Left ventricle myocardium superior (tissue), 1 donor: Measurements from ENCODE around the gene ADGB. TPM values are rescaled to one million over a fixed set of nuclear protein-coding genes. Genes with fewer than 3 reads are reported as not detected.
"Not testable (repeated sequence)": the region's sequence is repeated elsewhere in the genome, so short reads cannot be mapped to it uniquely, and the experiment has no call there.

Source experiments
- ATAC-seq: fragments of 200-7000 bp; cut with Tn5 transposase; one replicate; pipeline ENCODE4 v1.9.1; 2020; ENCODE audit warnings: mild to moderate bottlenecking, moderate library complexity
- DNase-seq: peaks from one replicate; pipeline ENCODE4 v3.0.0-alpha.2; 2020
- intact Hi-C: fragments of 100-400 bp; cut with micrococcal nuclease; formaldehyde crosslinking; loops from one replicate; pipeline ENCODE4 v1.11.0; 2022
- total RNA-seq: library from RNA; stranded (reverse); fragmentation: NEBNext Ultra II Directional; extraction: Animal tissue kit (Norgen Biotek cat#: 25700); gene quantifications from one replicate; pipeline ENCODE4 v1.2.1, GENCODE V29; 2021
- donor health status: DM: no; HTN: yes; CAD: no; lungs with severe emphysema.

ADGB gene
- total RNA-seq, 1 donor from 2014 or later, result not detected

GRCh38 chr6:146805546-146806325, 207.0 kb downstream of the ADGB start:
- ATAC-seq (no peak), DNase-seq (no peak)
- intact Hi-C loops, result no loop called here

DNA sequence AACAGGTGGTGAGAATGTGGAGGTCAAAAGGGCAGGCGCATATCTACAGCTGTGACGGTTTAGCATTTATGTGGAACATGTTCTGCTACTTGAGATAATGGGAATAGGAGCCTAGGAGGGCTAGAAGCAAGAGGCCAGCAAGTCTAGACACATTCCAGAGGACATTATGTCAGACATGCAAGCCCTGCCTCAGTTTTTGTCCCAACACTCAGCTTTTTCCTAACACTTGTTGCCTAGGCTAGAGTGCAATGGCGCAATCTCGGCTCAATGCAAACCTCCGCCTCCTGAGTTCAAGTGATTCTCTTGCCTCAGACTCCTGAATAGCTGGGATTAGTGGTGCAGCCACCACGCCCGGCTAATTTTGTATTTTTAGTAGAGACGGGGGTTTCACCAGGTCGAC, 210.2 kb downstream of the ADGB start:
- ATAC-seq, DNase-seq, intact Hi-C loops: not testable (repeated sequence)

DNA sequence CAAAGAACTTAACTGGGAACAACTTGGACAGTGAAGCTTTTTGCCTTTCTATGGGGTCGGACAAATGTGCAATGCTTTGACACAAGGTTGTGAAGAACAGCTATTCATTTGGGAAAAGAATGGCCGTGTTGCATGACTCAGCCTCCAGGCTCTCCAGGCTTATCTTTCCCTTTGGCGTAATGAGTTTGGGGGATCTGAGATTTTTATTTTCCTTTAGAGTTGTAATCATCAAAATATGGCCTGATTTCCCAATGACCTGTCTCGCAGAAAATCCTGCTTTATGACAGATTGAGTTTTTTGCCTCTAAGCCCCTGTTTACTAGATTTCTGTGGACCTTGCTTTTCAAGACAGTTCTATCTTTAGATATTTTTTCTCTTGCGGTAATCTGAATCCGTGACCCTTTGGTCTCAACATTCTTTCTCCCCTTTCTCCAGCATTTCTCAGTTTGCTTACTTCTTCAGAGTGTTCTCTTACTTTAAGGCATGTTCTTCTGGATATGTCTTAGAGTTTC, 214.1 kb downstream of the ADGB start:
- intact Hi-C loops, DNase-seq, ATAC-seq: not testable (repeated sequence)

DNA sequence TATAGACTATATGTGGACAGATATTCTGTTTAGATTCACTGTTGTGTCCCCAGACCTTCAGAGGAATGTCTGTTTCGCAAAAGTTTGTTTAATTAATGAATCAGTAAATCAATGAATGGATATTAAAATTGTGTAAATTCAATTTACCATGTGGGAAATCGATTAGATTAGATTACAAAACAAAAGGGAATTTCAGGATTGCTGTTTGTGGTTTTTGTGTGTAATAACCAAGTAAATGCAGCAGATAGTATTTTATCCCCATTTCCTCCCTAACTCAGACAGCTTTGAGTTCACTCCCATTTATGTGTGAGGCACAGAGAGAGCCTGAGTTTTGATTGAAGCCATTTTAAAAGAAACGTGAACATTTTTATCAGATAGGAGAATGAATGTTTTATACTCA, 214.8 kb downstream of the ADGB start:
- intact Hi-C loops, result no loop called here
- DNase-seq, result no peak
- ATAC-seq, result no peak

GRCh38 chr6:146814148-146814750, 215.5 kb downstream of the ADGB start:
- intact Hi-C loops, result no loop called here
- ATAC-seq, result no peak
- DNase-seq, result no peak

- intact Hi-C loops, ATAC-seq, DNase-seq: not testable (repeated sequence)
Observed at GRCh38 chr6:146815511-146816462, 217.0 kb downstream of the ADGB start.

DNA sequence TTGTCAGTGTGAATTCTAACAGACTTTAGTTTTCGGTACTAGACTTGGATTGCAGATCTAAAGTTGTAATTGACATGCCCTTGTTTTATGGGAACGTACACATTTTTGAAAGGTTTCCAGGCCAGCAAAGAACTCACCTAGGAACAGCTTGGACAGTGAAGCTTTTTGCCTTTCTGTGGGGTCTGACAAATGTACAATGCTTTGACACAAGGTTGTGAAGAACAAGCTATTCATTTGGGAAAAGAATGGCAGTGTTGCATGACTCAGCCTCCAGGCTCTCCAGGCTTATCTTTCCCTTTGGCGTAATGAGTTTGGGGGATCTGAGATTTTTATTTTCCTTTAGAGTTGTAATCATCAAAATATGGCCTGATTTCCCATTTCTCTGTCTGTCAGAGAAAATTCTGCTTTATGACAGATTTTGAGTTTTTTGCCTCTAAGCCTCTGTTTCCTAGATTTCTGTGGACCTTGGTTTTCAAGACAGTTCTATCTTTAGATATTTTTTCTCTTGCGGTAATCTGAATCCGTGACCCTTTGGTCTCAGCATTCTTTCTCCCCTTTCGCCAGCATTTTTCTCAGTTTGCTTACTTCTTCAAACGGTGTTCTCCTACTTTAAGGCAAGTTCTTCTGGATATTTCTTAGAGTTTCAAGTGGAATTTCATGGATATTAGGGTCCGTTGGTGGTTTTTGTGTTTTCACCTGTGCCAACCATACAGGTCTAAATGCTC, 221.0 kb downstream of the ADGB start:
- no peak for DNase-seq
- ATAC-seq, result no peak
- intact Hi-C loops, result no loop called here

GRCh38 chr6:146827216-146827928, 228.6 kb downstream of the ADGB start:
- DNase-seq, result no peak
- ATAC-seq, result no peak
- intact Hi-C loops, result no loop called here

DNA sequence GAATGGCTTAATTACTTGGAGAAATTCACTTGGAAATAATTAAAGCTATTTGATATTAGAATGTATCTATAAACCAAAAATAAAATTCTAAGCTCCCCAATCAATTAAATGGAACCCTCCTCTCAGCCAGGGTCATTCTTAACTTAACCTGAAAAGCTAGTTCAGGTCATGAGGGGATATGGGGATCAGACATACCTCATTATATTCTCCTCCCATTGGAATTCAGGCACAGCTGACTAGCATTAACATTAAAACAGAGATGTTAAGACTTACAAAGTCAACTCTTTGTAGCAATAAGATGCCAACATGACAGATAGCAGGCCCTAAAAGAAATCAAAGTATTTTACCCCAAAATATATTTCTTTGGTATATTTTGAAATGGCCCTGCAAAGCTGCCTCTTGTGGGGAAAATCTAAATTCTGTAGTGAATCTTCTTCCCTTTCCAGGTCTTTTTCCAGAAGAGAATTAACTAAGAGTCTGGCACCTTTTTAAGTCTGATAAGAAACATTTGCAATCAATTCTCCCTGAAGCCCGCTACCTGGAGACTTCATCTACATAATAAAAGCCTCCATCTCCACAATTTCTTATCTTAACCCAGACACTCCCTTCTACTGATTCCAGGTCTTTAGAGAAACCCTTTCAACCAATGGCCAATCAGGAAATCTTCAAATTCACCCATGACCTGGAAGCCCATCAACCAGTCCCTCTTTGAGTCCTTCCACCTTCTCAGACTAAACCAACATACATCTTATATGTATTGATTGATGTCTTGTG, 231.2 kb downstream of the ADGB start:
- ATAC-seq (no peak), DNase-seq (no peak)
- intact Hi-C loops, result no loop called here

DNA sequence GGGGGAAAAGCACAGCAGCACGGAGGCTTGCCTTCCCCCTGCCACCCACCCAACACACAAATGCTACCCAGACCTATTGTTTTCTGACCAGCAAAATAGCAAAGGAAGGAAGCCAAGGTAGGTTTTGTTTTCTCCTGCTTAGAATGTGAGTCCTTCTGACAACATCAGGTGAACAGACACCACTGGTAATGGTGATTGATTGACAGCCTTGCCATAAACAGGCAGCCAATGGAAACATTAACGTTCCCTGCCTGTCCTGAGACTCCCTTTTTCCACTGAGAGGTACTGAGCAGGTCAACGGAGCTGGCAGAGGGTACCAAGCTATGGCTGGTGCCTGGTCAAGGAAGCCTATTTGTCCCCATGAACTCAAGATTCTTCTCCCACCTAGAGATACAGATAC, 234.4 kb downstream of the ADGB start:
- ATAC-seq (no peak), DNase-seq (no peak)
- intact Hi-C loops, result no loop called here

DNA sequence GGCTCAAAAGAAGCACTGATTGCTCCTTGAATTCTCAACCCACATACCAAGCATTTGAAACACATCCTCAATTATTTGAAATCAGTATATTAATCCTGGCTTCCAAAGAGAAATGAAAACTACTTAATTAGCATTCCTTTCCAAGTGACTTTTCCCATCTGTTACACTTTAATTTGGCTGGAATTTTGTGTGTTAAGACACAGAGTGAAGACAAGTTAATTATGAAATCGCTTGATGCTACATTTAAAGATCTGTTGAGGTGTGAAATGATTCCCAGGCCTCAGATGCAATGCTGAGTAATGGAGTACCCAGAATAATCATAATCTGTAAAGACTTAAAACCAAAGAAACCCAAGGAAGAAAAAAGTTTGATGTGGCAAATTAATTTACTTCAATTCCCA, 241.4 kb downstream of the ADGB start:
- ATAC-seq (no peak), DNase-seq (no peak)
- intact Hi-C loops, result no loop called here

GRCh38 chr6:146840641-146841040, 241.9 kb downstream of the ADGB start:
- no peak for DNase-seq
- intact Hi-C loops, result no loop called here
- no peak for ATAC-seq

- ATAC-seq, result no peak
- no peak for DNase-seq
- intact Hi-C loops, result no loop called here
Observed at GRCh38 chr6:146847426-146847825, 248.7 kb downstream of the ADGB start.

GRCh38 chr6:146850238-146850896, 251.6 kb downstream of the ADGB start:
- DNase-seq, result no peak
- no peak for ATAC-seq
- intact Hi-C loops, result no loop called here

DNA sequence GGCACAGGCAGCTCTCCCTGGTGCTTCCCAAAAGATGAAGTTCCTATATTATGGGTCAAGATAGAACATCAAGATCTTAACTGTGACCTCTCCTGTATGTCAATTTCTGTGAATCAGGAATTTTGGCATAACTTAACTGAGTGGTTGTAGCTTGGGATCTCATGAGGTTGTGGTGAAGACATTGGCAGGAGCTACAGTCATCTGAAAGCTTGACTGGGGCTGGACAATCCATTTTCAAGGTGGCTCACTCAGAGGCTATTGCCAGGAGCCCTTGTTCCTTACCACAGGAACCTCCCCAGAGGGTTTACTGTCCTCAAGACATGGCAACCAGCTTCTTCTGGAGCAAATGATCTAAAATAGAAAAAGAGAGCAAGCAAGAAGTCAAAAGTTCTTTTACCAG, 252.2 kb downstream of the ADGB start:
- DNase-seq (no peak), ATAC-seq (no peak)
- intact Hi-C loops, result no loop called here

DNA sequence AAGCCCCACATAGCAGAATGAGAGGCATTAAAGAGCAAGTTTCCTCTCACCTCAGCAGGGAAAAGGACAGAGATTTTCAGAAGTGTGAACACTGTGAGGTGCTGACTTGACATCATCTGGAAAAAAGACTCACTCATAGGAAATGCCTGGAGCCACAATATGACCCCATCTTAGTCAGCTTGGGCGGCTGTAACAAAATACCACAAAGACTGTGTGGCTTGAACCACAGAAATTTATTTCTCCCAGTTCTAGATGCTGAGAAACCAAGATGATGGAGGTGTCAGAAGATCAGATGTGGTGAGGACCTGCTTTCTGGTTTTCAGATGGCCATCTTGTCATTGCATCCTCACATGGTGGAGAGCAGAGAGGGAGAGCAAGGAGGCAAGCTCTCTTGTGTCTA, 253.1 kb downstream of the ADGB start:
- no peak for DNase-seq
- no peak for ATAC-seq
- intact Hi-C loops, result no loop called here
